Epithelial cell of esophagus (primary cell): ENCODE results near the gene LPAR5.
"Not testable (repeated sequence)": the region's sequence is repeated elsewhere in the genome, so short reads cannot be mapped to it uniquely, and the experiment has no call there.

ENCODE experiments used
- DNase-seq: peaks from one replicate; pipeline ENCODE4 v3.0.0; 2010; ENCODE audit warnings: low read depth
- H3K4me3 ChIP-seq: 2 replicates; pipeline ENCODE4 v1.5.1; 2011; ENCODE audit warnings: mild to moderate bottlenecking, low read length, control low read depth
- TF ChIP-seq, protein P1 (sequence below): IDR thresholded peaks from 2 replicates; pipeline ENCODE4 v1.5.1; 2011; ENCODE audit warnings: low read depth, mild to moderate bottlenecking, low read length, control low read depth, inconsistent platforms; ENCODE audit not compliant: insufficient read depth; ENCODE audit errors: missing control alignments

Gene LPAR5

DNA sequence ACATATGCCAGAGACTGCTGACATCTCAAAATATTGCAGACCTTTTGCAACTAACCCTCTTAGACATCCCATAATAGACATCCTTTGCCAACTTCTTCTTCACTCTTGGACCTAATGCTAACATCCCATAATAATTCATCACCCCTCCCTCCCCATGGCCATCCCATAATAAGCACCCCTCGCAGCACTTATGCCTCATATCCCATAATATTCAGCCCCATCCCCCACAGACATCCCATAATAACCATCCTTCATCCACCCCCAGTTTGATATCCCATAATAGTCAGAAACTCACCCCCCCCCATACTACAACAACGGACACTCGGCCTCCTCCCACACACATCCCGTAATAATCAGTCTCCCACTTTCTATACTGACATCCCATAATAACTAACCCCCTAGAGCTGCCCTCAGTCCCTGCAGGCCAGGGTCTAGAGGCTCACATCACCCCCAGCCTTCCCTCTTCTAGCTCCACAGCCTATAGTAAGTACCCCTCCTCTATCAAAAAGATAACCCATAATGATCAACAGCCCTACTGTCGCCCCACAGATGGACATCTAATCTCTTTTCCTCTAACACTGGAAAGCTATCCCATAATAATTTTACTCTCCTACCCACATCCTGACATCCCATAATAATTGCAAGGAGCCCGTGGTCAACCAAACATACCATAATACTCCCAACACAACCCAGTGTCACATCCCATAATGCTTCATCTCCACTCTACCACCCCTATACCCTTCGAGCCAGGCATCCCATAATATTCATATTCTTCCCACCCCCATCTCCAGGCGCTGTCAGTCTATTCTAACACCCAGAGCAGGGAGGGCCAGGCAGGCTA is 27.8 kb downstream of the LPAR5 start:
- TF ChIP-seq, protein P1, sequence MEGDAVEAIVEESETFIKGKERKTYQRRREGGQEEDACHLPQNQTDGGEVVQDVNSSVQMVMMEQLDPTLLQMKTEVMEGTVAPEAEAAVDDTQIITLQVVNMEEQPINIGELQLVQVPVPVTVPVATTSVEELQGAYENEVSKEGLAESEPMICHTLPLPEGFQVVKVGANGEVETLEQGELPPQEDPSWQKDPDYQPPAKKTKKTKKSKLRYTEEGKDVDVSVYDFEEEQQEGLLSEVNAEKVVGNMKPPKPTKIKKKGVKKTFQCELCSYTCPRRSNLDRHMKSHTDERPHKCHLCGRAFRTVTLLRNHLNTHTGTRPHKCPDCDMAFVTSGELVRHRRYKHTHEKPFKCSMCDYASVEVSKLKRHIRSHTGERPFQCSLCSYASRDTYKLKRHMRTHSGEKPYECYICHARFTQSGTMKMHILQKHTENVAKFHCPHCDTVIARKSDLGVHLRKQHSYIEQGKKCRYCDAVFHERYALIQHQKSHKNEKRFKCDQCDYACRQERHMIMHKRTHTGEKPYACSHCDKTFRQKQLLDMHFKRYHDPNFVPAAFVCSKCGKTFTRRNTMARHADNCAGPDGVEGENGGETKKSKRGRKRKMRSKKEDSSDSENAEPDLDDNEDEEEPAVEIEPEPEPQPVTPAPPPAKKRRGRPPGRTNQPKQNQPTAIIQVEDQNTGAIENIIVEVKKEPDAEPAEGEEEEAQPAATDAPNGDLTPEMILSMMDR, result no peak
- no peak overlapping the region for H3K4me3 ChIP-seq
- DNase-seq, result peak; percentile 73

DNA sequence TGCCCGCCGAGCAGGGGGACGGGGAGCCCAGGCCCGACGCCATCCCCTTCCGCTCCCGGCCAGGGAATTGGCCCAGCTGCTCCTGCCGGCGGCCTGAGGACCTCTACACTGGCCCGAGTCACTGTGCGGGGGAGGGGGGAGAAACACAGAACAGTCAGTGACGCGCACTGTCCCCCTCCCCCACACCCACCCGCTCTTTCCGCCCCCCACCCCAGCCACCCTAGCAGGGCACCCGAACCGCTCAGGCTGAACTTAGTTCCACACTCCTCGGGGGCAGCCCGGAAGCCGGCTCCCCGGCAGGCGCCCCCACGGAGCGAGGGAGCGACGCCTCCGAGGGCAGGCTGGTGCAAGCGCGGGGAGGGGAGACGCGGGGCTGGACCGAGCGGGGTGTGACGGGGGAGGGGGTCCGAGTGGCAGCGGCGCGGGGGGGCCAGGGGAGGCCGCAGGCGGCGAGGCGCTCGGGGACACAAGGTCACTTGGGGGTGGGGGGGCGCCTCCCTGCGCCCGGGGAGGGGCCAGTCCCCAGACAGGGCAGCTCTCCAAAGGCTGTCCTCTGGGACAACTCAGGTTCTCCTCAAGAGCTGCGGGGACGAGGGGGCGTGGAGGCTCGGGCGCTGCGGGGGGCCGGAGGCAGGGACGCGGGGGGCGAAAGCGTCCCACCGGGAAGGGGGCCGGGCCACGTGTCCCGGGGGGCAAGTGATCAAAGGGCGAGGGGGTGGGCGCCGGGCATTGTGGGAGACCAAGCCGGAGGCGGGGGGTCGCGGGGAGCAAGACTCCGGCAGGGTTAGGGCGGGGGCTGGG is 29.2 kb downstream of the LPAR5 start:
- H3K4me3 ChIP-seq, result peak overlapping the region; percentile 73
- peak; percentile 24 for DNase-seq
- TF ChIP-seq, protein P1, result no peak

DNA sequence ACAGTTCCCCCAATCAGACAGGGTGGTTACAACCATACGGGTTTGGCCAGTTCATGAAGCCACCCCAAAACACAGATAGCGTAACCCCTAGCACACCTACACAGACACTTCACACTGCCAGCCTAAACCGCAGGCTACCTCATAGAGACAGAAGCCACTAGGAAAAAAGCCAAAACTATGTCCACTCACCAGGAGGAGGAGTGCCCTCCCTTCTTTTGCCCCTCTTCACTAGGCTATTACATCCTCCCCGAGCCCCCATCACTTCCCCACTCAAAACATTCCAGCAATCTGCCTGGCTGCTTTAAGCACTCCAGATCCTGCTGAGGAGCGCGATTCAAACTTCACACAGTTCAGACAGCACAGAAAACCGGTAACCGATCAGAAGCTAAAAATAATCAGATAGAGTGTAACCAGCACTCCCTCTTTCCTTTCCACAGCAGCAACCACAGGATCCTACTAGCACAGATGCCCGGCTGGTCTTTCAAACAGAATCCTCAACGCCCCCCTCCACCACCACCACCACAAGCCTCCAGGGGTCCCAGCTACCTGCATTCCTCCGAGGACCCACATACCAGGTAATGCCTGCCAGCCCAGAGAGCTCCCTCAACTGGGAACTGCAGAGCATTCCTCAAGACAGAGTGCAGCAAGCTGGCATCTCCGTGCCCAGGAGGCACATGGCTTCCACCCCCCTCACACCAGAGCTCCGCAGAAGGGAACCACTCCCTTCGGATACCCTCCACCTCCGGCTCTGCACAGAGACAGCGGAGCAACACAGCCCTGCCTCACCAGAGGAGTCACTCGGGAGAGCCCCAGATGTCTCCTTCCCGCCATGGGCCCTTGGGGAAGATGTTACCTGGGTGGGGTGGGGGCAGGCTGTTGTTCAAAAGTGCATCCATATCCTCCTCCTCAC is 30.1 kb downstream of the LPAR5 start:
- peak overlapping the region; percentile 73 for H3K4me3 ChIP-seq
- DNase-seq, result peak; percentile 37
- TF ChIP-seq, protein P1, result no peak

DNA sequence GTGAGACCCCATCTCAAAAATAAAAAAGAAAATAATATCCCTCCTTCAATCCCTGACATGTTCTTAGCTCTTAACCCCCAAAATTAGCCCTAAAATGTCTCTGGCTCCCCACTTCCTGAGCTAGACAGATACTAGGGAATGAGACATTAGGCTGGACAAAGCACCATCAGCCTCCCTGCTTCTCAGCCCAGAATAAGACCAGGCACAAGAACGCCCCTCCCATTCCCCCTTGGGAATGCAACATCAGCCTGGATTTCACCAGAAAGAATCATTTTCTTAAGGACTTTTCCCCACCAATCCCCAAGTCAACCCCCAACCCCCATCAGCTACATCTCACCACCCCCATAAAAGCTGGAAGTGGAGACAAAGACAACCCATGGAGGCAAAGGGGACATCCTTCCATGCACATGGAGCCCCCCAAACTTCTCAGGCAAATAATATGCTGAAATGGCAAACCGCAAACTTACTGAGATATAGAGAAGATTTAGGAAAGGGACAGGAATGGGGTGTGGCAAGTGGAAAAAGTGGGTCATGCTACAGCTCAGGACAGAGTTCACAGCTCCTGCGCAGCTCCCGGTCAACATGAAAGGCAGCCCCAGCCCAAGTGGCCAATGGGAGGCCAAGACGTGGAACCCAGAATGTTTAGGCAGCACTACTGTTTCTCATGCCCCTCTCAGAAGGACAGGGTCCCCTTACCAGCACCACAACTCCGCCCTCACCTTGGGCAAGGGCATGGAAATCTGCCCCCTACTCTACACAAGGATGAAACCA is 31.3 kb downstream of the LPAR5 start:
- TF ChIP-seq, protein P1, result no peak
- peak overlapping the region; percentile 73 for H3K4me3 ChIP-seq
- DNase-seq, result no peak

DNA sequence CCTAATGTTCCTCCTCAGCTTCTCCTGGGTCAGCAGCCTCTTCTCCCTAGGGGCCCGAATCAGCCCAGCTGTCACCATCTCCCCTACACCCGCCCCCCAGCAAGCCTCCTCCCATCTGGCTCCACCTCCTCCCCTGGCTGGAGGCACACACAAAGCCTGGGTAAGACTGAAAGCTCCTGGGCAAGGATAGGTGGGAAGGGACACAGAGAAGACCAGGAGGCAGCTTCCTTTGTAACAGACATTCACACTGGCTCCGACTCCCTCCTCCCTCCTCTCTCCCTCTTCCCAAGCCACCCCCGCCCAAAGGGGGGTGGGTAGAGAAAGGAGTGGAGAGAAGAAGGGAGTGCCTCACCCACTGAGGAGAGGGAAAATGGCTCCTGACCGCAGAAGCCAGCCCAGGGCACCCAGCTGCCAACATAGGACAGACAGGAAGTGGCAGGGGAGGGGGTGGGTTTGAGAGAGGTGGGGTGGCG is 32.6 kb downstream of the LPAR5 start:
- peak; percentile 16 for DNase-seq
- H3K4me3 ChIP-seq, result no peak overlapping the region
- TF ChIP-seq, protein P1, result no peak

DNA sequence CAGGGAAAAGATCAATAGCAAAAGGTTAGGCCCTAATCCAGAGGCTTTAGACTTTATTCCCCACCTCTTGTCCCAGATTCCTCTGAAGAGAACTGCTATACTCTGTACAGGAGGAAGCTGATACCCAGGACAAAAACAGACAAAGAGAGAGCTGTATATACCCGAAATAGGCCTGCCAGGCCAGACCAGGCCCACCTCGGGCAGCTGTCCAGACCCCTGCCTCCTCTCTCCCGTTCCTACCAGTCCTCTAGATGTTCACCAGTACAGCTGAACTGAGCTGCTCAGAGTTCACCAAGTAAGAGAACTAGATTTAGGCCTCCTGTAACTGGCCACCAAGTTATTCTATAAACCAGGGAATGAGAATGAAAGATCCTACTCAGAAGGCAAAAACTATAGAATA is 33.2 kb downstream of the LPAR5 start:
- no peak overlapping the region for H3K4me3 ChIP-seq
- TF ChIP-seq, protein P1, result no peak
- no peak for DNase-seq

DNA sequence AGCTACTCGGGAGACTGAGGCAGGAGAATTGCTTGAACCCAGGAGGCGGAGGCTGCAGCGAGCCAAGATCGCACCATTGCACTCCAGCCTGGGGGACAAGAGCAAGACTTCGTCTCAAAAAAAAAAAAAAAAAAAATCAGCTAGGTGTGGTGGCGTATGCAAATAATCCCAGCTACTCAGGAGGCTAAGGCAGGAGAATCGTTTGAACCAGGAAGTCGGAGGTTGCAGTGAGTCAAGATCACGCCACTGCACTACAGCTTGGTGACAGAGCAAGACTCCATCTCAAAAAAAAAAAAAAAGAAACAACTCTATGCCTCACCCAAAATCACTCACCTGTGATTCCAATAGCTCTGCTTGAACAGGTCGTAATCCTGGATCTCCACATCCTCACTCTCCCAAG is 40.1 kb downstream of the LPAR5 start:
- H3K4me3 ChIP-seq, DNase-seq: not testable (repeated sequence)
